Aorta (tissue), 5 donors: ENCODE results near the gene CABP7. TPM values are rescaled to one million over a fixed set of nuclear protein-coding genes. Genes with fewer than 3 reads are reported as not detected.

Experiments
- ATAC-seq: fragments of 200-7000 bp; cut with Tn5 transposase; one replicate; pipeline ENCODE4 v1.9.1; 2022; ENCODE audit warnings: moderate library complexity; ENCODE audit not compliant: low FRiP score
- DNase-seq, 2 donors: peaks; one replicate each; pipeline ENCODE4 v3.0.0-alpha.2; 2020
- H3K27ac ChIP-seq, 2 donors: one replicate each; pipeline ENCODE4 v1.5.1; 2013; ENCODE audit warnings: low read length in 2 of 2, mild to moderate bottlenecking in 2 of 2, moderate library complexity in 2 of 2, control low read depth in 1 of 2, inconsistent platforms in 1 of 2, low read depth in 1 of 2
- H3K27me3 ChIP-seq, 2 donors: one replicate each; pipeline ENCODE4 v1.6.1; 2013; ENCODE audit warnings: control low read depth in 1 of 2, low read length in 1 of 2, mild to moderate bottlenecking in 1 of 2, moderate library complexity in 1 of 2; ENCODE audit not compliant: insufficient read depth in 2 of 2, control insufficient read depth in 1 of 2
- H3K36me3 ChIP-seq, 2 donors: one replicate each; pipeline ENCODE4 v1.6.1; 2013; ENCODE audit warnings: control low read depth in 1 of 2, low read length in 1 of 2, mild to moderate bottlenecking in 1 of 2; ENCODE audit not compliant: insufficient read depth in 2 of 2, control insufficient read depth in 1 of 2
- H3K4me1 ChIP-seq, 2 donors: one replicate each; pipeline ENCODE4 v1.6.1; 2013; ENCODE audit warnings: low read length in 2 of 2, control low read depth in 1 of 2, mild to moderate bottlenecking in 1 of 2, moderate library complexity in 1 of 2; ENCODE audit not compliant: insufficient read depth in 2 of 2, control insufficient read depth in 1 of 2
- H3K4me3 ChIP-seq, 2 donors: one replicate each; pipeline ENCODE4 v1.5.1; 2013; ENCODE audit warnings: low read length in 2 of 2, control low read depth in 1 of 2, mild to moderate bottlenecking in 1 of 2
- H3K9me3 ChIP-seq: one replicate; pipeline ENCODE4 v1.6.1; 2013; ENCODE audit warnings: mild to moderate bottlenecking, low read length; ENCODE audit not compliant: control insufficient read depth
- WGBS, 2 donors: extraction: QIAGEN DNeasy Blood & Tissue Kit; methylation state at CpG; one replicate each; pipeline ENCODE4 v1.1.7; 2013; 5-methylcytosine and 5-hydroxymethylcytosine counted together
- intact Hi-C, 2 donors: fragments of 100-400 bp; cut with DNase I; formaldehyde crosslinking; loops; one replicate each; pipeline versions ENCODE4 v1.14.2 to v1.15.0; 2022
- polyA plus RNA-seq, 2 donors: library from polyadenylated mRNA; stranded (reverse); fragments of 200-250 nt; gene quantifications; one replicate each; pipeline ENCODE4 v1.2.3, GENCODE V29; 2013
- total RNA-seq, 2 donors: library from RNA; stranded (reverse); fragmentation: NEBNext Ultra II Directional; extraction: Animal tissue kit (Norgen Biotek cat#: 25700); gene quantifications; one replicate each; pipeline ENCODE4 v1.2.1, GENCODE V29; 2021
- donor health status: healthy with polysubstance abuse.
- donor health status: Bipolar disorder and iron deficiency.
- donor health status: DM: no; HTN: no; CAD: no.
- donor health status: DM: no; HTN: no; CAD: no.
- donor health status: DM: yes; HTN: yes; CAD: no.

CABP7 gene
- total and polyA plus RNA-seq, 4 donors: 0.10 to 0.13 TPM; not detected in 2

DNA sequence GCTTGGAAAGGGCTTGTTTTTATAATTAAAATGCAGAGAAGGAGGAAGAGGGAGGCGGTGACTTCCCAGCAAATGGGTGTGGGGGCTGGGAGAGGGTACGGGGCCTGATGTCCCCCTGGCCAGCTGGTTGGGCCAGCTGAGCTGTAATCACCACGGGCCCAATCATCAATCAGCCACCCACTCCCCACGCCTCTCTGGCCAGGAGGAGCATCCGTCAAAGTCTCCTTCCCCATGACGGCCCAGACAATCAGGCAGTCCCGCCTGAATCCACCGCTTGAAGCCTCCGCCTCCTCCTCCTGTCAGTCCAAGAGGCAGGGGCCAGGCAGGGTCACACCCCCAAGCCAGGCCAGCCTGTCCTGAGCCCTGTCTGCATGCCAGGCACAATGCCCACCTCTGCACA lies 13.3 kb upstream of the CABP7 start:
- Histone ChIP-seq H3K4me3 (no peak overlapping the region), H3K9me3 (no peaks in the 10 kb centered on the region), H3K27ac (no peak overlapping the region), H3K27me3 (no peaks in the 10 kb centered on the region), H3K4me1 (no peaks in the 10 kb centered on the region), H3K36me3 (no peaks in the 10 kb centered on the region)
- DNase-seq (no peak), ATAC-seq (no peak)
- intact Hi-C loops: no loop called here
- WGBS, 2 donors: 28 to 37% methylated on average over 9 of the region's 9 CpGs

- 22 to 23% methylated on average over 18 of the region's 18 CpGs for WGBS, 2 donors
- intact Hi-C loops: no loop called here
- DNase-seq: no peak
- Histone ChIP-seq H3K4me1 (no peaks in the 10 kb centered on the region), H3K36me3 (no peaks in the 10 kb centered on the region), H3K9me3 (no peaks in the 10 kb centered on the region), H3K27ac (no peak overlapping the region), H3K4me3 (no peak overlapping the region), H3K27me3 (no peaks in the 10 kb centered on the region)
- ATAC-seq: no peak
Measured at GRCh38 chr22:29707010-29707409, 12.8 kb upstream of the CABP7 start.

DNA sequence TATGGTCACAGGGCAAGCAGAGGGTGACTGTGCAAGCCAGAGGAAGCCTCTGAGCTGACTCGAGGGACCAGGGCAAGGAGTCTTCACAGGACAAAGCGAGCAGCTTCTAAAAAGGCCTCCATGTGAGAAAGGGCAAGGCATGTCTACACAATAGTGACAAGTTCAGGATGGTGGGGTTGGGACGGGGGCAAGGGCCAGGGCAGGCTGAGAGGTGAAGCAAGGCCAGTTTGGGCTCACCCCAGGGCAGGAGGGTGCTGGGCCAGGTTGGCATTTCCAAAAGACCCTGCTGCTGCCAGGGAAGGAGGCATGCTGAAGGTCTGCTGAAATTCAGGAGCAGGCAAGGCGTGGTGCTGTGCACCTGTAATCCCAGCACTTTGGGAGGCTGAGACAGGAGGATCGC lies 12.3 kb upstream of the CABP7 start:
- ATAC-seq (no peak), DNase-seq (no peak)
- no peaks in the 10 kb centered on the region for H3K9me3 ChIP-seq
- no peaks in the 10 kb centered on the region for H3K4me1 ChIP-seq
- H3K27me3 ChIP-seq: no peaks in the 10 kb centered on the region
- H3K4me3 ChIP-seq: no peak overlapping the region
- intact Hi-C loops: no loop called here
- no peaks in the 10 kb centered on the region for H3K36me3 ChIP-seq
- WGBS, 2 donors: 85 to 87% methylated on average over 5 of the region's 5 CpGs
- no peak overlapping the region for H3K27ac ChIP-seq

DNA sequence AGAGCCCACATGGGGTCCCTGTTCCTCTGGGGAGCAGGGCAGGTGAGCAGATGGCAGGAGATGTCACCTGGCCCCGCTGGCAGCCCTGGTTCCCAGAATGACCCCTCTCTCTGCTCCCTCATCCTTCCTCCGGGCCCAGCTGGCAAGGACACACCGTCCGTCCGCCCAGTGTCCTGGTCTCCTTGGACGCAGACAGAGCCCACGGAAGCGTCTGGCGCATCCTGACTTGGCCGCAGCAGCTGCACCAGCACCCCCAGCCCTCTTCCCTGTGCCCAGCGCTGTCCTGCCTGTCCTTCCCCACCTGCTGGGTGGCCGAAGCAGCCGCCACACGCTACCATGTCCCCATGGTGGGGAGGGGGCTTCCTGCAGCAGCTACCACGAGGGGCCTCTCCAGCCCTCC lies 9.6 kb upstream of the CABP7 start:
- no peak for ATAC-seq
- no peaks in the 10 kb centered on the region for H3K27me3 ChIP-seq
- no peak overlapping the region for H3K4me3 ChIP-seq
- DNase-seq: no peak
- H3K4me1 ChIP-seq: no peaks in the 10 kb centered on the region
- 78 to 83% methylated on average over 15 of the region's 15 CpGs for WGBS, 2 donors
- intact Hi-C loops: no loop called here
- no peaks in the 10 kb centered on the region for H3K36me3 ChIP-seq
- no peak overlapping the region for H3K27ac ChIP-seq
- no peaks in the 10 kb centered on the region for H3K9me3 ChIP-seq

- no peak overlapping the region for H3K27ac ChIP-seq
- H3K9me3 ChIP-seq: no peaks in the 10 kb centered on the region
- H3K27me3 ChIP-seq: no peaks in the 10 kb centered on the region
- ATAC-seq: no peak
- WGBS, 2 donors: 17 to 25% methylated on average over 17 to 18 of the region's 18 CpGs
- no peaks in the 10 kb centered on the region for H3K36me3 ChIP-seq
- no peak for DNase-seq
- intact Hi-C loops: no loop called here
- no peaks in the 10 kb centered on the region for H3K4me1 ChIP-seq
- H3K4me3 ChIP-seq: no peak overlapping the region
Measured at GRCh38 chr22:29710922-29711593, 8.7 kb upstream of the CABP7 start.

DNA sequence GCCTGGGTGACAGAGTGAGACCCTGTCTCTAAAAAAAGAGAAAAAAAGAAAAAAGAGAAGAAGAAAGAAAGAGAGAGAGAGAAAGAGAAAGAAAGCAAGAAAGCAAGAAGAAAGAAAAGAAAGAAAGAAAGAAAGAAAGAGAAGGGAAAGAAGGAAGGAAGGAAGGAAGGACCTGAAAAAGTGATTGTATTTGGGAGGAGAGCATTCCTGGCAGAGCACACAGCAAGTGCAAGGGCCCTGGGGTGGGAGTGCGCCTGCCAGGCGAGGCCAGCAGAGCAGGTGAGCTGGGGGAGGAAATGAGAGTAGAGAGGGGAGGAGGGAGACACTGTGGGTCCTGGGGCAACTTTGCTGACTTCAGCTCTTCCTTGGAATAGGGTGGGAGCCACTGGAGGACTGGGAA lies 7.7 kb upstream of the CABP7 start:
- Histone ChIP-seq H3K27me3 (no peaks in the 10 kb centered on the region), H3K4me1 (no peaks in the 10 kb centered on the region), H3K36me3 (no peaks in the 10 kb centered on the region), H3K4me3 (no peak overlapping the region), H3K9me3 (no peaks in the 10 kb centered on the region), H3K27ac (no peak overlapping the region)
- no peak for ATAC-seq
- 87 to 90% methylated on average over 2 of the region's 2 CpGs for WGBS, 2 donors
- DNase-seq: no peak
- intact Hi-C loops: no loop called here

- H3K27me3 ChIP-seq: no peaks in the 10 kb centered on the region
- ATAC-seq (no peak), DNase-seq (no peak)
- intact Hi-C loops: no loop called here
- H3K27ac ChIP-seq: no peak overlapping the region
- H3K4me1 ChIP-seq: no peaks in the 10 kb centered on the region
- 38 to 53% methylated on average over 8 of the region's 8 CpGs for WGBS, 2 donors
- H3K4me3 ChIP-seq: no peak overlapping the region
- no peaks in the 10 kb centered on the region for H3K36me3 ChIP-seq
- H3K9me3 ChIP-seq: no peaks in the 10 kb centered on the region
Measured at GRCh38 chr22:29713156-29713727, 6.6 kb upstream of the CABP7 start.

DNA sequence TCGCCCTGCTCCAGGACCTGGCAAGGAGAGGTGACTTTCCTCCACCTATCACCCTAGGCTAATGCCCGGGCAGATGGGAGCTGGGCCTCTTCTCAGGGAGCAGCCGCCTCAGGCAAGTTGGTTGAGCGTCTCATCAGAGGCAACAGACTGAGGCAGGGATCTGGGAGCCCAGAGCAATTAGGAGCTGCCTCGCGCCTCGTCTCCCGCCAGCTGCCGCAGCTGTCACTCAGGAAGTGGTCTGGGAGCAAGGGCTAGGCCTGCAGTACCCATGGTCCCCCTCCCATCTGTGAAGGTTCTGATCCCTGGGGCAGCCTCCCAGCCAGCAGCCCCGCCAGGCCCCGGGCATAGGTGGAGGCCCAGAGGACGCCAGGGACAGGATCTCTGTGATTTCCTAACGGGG lies 4.6 kb upstream of the CABP7 start:
- ATAC-seq: no peak
- no peaks in the 10 kb centered on the region for H3K27me3 ChIP-seq
- no peak overlapping the region for H3K27ac ChIP-seq
- no peaks in the 10 kb centered on the region for H3K4me1 ChIP-seq
- 53 to 54% methylated on average over 12 to 13 of the region's 13 CpGs for WGBS, 2 donors
- DNase-seq: no peak
- intact Hi-C loops: no loop called here
- H3K9me3 ChIP-seq: no peaks in the 10 kb centered on the region
- no peak overlapping the region for H3K4me3 ChIP-seq
- no peaks in the 10 kb centered on the region for H3K36me3 ChIP-seq

DNA sequence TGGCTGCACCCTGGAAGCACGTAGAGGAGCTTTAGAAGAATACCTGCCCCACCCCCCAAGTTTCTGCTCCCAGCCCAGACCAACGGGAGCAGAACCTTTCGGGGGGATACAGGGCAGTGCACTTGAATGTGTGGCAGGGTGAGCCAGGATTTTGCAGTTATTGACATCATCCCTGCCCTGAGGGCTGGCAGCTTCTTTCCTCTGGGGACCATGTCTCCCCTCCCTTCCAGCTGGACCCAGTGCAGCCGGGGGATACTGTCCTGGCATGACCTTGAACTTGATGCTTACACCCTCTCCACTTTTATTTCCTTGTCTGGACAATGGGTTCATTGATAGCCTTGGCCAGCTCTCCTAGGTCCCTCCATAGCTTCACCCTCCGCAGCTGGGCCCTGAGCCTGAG lies 4.1 kb upstream of the CABP7 start:
- no peak for ATAC-seq
- Histone ChIP-seq H3K4me3 (no peak overlapping the region), H3K27ac (no peak overlapping the region), H3K27me3 (no peaks in the 10 kb centered on the region), H3K9me3 (no peaks in the 10 kb centered on the region), H3K36me3 (no peaks in the 10 kb centered on the region), H3K4me1 (no peaks in the 10 kb centered on the region)
- no peak for DNase-seq
- WGBS, 2 donors: 60 to 67% methylated on average over 5 of the region's 5 CpGs
- intact Hi-C loops: no loop called here
